SK-N-SH treated with all-trans-retinoic acid at 6 μM for 48 hours (cell line): ENCODE measurements around the gene ARID1B.

Experiments
- ATAC-seq: fragments of 200-7000 bp; cut with Tn5 transposase; 3 replicates; pipeline ENCODE4 v1.9.1; 2020; ENCODE audit warnings: mild to moderate bottlenecking, moderate library complexity
- ARNTL ChIP-seq: fragments of 450-650 bp; formaldehyde crosslinking; IDR thresholded peaks from 2 replicates; pipeline ENCODE4 v1.5.0; 2020; ENCODE audit warnings: low read depth, mild to moderate bottlenecking, moderate library complexity, borderline replicate concordance
- BACH2 ChIP-seq: fragments of 250-450 bp; sonication (Bioruptor Pico); IDR thresholded peaks from 2 replicates; pipeline ENCODE4 v1.9.0; 2021; ENCODE audit warnings: mild to moderate bottlenecking, borderline replicate concordance
- CREB5 ChIP-seq: fragments of 250-450 bp; sonication (Bioruptor Pico); IDR thresholded peaks from 2 replicates; pipeline ENCODE4 v1.5.1; 2020; ENCODE audit warnings: low read depth, mild to moderate bottlenecking, moderate library complexity
- CSDC2 ChIP-seq: fragments of 250-450 bp; sonication (Bioruptor Pico); IDR thresholded peaks from 2 replicates; pipeline ENCODE4 v1.5.0; 2020; ENCODE audit warnings: mild to moderate bottlenecking, moderate library complexity
- CSRNP3 ChIP-seq: fragments of 250-450 bp; sonication (Bioruptor Pico); IDR thresholded peaks from 2 replicates; pipeline ENCODE4 v1.5.1; 2021; ENCODE audit warnings: mild to moderate bottlenecking, moderate library complexity
- ISL1 ChIP-seq: fragments of 250-450 bp; sonication (Bioruptor Pico); IDR thresholded peaks from 2 replicates; pipeline ENCODE4 v2.1.2; 2022; ENCODE audit warnings: mild to moderate bottlenecking, moderate library complexity
- OSR1 ChIP-seq: fragments of 250-450 bp; sonication (Bioruptor Pico); IDR thresholded peaks from 2 replicates; pipeline ENCODE4 v1.8.0; 2022; ENCODE audit warnings: moderate library complexity, mild to moderate bottlenecking, inconsistent platforms
- PPARA ChIP-seq: fragments of 250-450 bp; sonication (Bioruptor Pico); IDR thresholded peaks from 2 replicates; pipeline ENCODE4 v1.5.0; 2020; ENCODE audit warnings: mild to moderate bottlenecking, borderline replicate concordance
- RARB ChIP-seq: fragments of 250-450 bp; sonication (Bioruptor Pico); IDR thresholded peaks from 2 replicates; pipeline ENCODE4 v1.8.0; 2021; ENCODE audit warnings: mild to moderate bottlenecking, moderate library complexity
- SNAI2 ChIP-seq: fragments of 250-450 bp; sonication (Bioruptor Pico); IDR thresholded peaks from 2 replicates; pipeline ENCODE4 v1.5.0; 2020; ENCODE audit warnings: mild to moderate bottlenecking, moderate library complexity
- TCF4 ChIP-seq: fragments of 250-450 bp; sonication (Bioruptor Pico); IDR thresholded peaks from 2 replicates; pipeline ENCODE4 v1.8.0; 2021; ENCODE audit warnings: mild to moderate bottlenecking, moderate library complexity, borderline replicate concordance
- TOX ChIP-seq: fragments of 250-450 bp; sonication (Bioruptor Pico); IDR thresholded peaks from 2 replicates; pipeline ENCODE4 v1.8.0; 2021; ENCODE audit warnings: mild to moderate bottlenecking, moderate library complexity, borderline replicate concordance
- TSHZ2 ChIP-seq: fragments of 250-450 bp; sonication (Bioruptor Pico); IDR thresholded peaks from 2 replicates; pipeline ENCODE4 v1.5.0; 2020; ENCODE audit warnings: mild to moderate bottlenecking, moderate library complexity
- ZC3H10 ChIP-seq: fragments of 250-450 bp; sonication (Bioruptor Pico); IDR thresholded peaks from 2 replicates; pipeline ENCODE4 v1.5.1; 2021; ENCODE audit warnings: mild to moderate bottlenecking, moderate library complexity
- ZFP3 ChIP-seq: fragments of 250-450 bp; sonication (Bioruptor Pico); IDR thresholded peaks from 2 replicates; pipeline ENCODE4 v1.5.0; 2020; ENCODE audit warnings: mild to moderate bottlenecking, moderate library complexity
- ZNF565 ChIP-seq: fragments of 450-650 bp; formaldehyde crosslinking; conservative IDR thresholded peaks from 2 replicates; pipeline ENCODE4 v1.5.0; 2020; ENCODE audit warnings: low read depth, mild to moderate bottlenecking, moderate library complexity
- ZNF70 ChIP-seq: fragments of 450-650 bp; formaldehyde crosslinking; IDR thresholded peaks from 2 replicates; pipeline ENCODE4 v1.5.0; 2020; ENCODE audit warnings: mild to moderate bottlenecking, moderate library complexity
- ZNF8 ChIP-seq: fragments of 450-650 bp; formaldehyde crosslinking; IDR thresholded peaks from 2 replicates; pipeline ENCODE4 v1.5.0; 2020; ENCODE audit warnings: mild to moderate bottlenecking, moderate library complexity

The ARID1B gene

GRCh38 chr6:156741287-156742073 is 35.7 kb upstream of the ARID1B start:
- no peak for ATAC-seq
- no peak for TF ChIP-seq BACH2 (CRISPR knock-in tag)
- TF ChIP-seq ZNF70 (CRISPR knock-in tag): no peak
- TF ChIP-seq RARB (CRISPR knock-in tag): no peak
- TF ChIP-seq CSDC2 (CRISPR knock-in tag): no peak
- TF ChIP-seq ARNTL: no peak
- no peak for TF ChIP-seq ZC3H10 (CRISPR knock-in tag)
- no peak for TF ChIP-seq TOX (CRISPR knock-in tag)
- TF ChIP-seq ISL1: no peak
- no peak for TF ChIP-seq CREB5
- TF ChIP-seq CSRNP3 (CRISPR knock-in tag): no peak
- TF ChIP-seq TCF4 (CRISPR knock-in tag): no peak
- TF ChIP-seq TSHZ2 (CRISPR knock-in tag): no peak

GRCh38 chr6:156747715-156748114 is 29.5 kb upstream of the ARID1B start:
- no peak for TF ChIP-seq CSRNP3 (CRISPR knock-in tag)
- TF ChIP-seq ZNF8 (CRISPR knock-in tag): no peak
- TF ChIP-seq SNAI2 (CRISPR knock-in tag): no peak
- TF ChIP-seq ZNF565 (CRISPR knock-in tag): no peak
- no peak for TF ChIP-seq OSR1
- no peak for ATAC-seq

- TF ChIP-seq BACH2 (CRISPR knock-in tag) (no peak), ARNTL (no peak), TSHZ2 (CRISPR knock-in tag) (no peak), PPARA (no peak), TOX (CRISPR knock-in tag) (no peak), ZFP3 (no peak)
- no peak for ATAC-seq
These were observed 28.7 kb upstream of the ARID1B start for GRCh38 chr6:156748504-156748903.
